NCI-H2107 treated with DMSO at 0.1 percent for 48 hours (cell line): ENCODE results near the gene HPGD.
"Not testable (repeated sequence)": the region's sequence is repeated elsewhere in the genome, so short reads cannot be mapped to it uniquely, and the experiment has no call there.

Source experiments
- DNase-seq: peaks from one replicate; lab custom pipeline; 2025; ENCODE audit not compliant: unreplicated experiment; lab: John Stamatoyannopoulos, UW

The HPGD gene

DNA sequence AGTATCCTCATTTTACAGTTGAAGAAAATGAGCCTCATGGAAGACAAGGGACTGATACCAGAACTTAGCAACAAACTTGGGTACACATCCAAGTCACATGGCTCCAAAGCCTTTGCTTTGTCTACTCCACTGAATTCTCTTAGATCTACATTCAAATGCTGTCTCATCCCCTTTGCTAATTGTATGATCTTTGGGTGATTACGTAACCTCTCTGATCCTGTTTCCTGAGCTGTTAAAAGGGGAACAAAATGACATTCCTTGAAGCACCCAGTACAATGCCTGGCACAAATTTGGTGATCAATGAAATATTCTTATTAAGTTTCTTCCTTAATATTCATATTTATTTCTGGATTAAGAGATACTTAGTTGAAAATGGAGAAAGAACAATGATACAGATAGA is 5.9 kb upstream of the HPGD start:
- DNase-seq, result no peak

GRCh38 chr4:174526731-174527130 is 4.4 kb upstream of the HPGD start:
- no peak for DNase-seq

DNA sequence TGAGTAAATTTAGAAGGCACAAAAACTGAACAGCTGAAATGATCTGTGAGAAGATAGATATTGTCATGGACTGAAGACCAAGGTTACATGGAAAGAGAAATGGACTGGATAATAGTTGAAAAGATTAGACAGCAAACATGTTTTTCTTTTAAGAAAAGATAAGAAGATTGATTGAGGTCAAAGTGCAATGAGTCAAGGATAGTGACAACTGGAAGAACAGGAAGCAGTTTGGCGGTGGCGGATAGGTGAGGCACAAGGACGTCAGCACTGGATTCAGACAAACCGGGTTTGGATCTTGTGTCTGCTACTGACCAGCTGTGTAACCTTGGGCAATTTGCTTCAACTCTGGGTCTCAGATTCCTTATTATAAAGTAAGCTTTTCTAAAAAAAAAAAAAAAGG is 2.0 kb upstream of the HPGD start:
- no peak for DNase-seq

GRCh38 chr4:174523025-174523693 is 871 bp upstream of the HPGD start:
- no peak for DNase-seq

GRCh38 chr4:174521800-174522182 is 497 bp downstream of the HPGD start:
- DNase-seq, result no peak

GRCh38 chr4:174520660-174521059 is 1.6 kb downstream of the HPGD start:
- no peak for DNase-seq

GRCh38 chr4:174517502-174518445 is 4.5 kb downstream of the HPGD start:
- DNase-seq, result no peak

GRCh38 chr4:174516794-174517193 is 5.5 kb downstream of the HPGD start:
- DNase-seq, result no peak

DNA sequence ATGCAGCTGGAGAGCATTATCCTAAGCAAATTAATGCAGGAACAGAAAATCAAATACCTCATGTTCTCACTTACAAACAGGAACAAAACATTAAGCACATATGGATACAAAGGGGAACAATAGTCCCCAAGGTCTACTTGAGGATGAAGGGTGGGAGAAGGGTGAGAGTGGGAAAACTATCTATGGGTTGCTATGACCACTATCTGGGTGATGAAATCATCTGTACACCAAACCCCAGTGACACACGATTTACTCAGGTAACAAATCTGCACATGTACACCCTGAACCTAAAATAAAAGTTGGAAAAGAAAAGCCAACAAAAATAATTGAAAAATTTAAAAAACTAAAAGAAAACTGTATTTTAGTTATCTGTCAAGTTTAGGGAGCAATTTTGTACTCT is 5.9 kb downstream of the HPGD start:
- DNase-seq, result no peak

DNA sequence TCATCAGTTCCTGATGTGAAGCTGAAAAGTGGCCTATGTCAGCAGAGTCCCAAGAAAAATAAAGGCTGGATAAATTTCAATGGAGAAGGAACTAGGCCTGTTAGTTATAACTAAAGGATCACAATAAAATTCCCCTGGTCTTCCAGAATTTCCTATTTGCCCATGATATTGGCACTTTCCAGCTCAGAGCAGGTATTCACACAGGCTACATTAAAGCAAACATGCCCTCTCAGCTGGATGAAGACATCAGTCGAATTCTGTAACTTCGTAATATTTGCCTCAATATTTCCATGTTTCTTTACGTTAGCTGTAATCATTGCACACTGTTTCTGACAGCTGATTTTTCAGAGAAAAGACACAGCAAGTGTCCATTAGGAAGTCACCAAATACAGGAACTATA is 9.5 kb downstream of the HPGD start:
- no peak for DNase-seq

GRCh38 chr4:174505892-174506291 is 16.4 kb downstream of the HPGD start:
- no peak for DNase-seq

DNA sequence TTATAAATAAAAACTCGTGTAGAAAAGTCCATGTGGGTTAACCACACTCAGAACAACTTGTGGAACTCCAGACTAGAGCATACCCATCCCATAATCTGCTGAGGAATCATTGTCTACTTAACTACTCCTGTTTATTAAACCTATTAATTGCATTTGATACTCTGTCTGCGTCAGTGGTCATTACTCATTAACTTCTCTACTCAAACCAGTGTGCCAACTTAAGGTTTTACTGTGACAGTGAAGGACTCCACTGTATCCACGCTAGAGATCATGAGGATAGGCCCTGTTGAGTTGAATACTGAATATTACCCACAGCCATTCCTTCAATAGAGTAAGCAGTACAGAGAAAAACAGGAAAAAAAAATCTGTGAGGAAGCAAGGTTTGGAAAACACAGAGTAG is 17.3 kb downstream of the HPGD start:
- no peak for DNase-seq

DNA sequence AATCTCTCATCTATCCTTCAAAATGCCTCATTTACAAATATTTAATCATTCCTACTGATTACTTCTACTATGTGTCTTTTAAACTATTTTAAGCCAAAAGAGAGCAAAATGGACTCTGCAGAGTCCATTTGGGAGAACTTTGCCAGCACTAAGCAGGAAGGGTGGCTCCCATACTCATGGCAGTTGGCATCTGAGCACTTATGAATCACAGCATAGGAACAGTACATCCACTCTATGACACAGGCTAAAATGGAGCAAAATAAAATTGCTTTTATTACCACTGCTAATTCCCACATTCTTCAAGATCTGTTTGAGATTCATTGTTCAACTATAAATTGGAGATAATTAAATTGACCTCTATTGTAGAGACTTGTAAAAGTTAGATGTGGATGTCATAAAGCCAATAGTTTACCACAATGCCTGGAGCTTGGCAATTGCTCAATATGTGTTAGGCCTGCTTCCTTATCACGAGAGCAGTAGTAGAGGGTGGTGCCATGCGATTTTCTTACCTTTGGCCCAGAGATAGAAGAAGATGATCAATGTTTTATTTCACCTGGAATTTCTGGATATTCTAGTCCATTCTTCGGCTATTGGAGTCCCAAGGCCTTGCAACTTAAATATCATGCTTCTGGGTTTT is 19.1 kb downstream of the HPGD start:
- no peak for DNase-seq

DNA sequence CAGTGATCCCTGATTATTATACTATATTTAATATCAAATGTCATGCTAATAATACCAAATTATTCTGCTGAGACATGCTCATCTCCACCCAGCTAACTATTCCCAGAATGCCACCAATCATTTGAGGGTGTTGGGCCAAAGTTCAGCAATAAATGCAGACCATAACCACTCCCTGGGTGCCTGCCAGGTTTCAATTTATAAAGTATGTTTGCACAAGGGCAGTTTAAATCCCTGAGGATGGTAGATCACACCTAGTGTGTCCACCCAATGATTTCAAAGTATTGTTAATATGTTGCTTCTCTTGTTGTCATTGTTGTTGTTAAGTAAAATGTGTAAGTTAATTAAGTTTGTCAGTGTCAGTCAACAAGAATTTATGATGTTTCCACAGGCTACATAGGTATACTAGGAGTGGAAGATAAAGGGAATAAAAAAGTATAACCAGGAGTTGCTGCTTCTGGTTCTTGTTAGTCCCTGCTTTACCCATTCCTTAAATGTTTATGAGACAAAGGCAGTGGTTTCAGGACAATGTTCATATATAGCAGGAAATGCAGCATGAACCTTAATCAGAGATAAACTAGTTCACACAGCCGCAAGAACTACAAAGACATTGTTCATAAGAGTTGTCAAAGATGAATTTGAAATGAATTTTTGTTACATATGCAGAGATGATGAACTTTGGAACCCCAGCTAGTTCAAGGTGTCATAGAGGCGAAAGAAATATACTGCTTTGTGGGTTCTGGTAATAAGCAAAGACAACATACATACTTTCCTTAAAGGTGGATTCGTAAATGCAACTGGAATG is 25.5 kb downstream of the HPGD start:
- no peak for DNase-seq

- DNase-seq, result no peak
Observed at GRCh38 chr4:174495626-174496025, 26.7 kb downstream of the HPGD start.

DNA sequence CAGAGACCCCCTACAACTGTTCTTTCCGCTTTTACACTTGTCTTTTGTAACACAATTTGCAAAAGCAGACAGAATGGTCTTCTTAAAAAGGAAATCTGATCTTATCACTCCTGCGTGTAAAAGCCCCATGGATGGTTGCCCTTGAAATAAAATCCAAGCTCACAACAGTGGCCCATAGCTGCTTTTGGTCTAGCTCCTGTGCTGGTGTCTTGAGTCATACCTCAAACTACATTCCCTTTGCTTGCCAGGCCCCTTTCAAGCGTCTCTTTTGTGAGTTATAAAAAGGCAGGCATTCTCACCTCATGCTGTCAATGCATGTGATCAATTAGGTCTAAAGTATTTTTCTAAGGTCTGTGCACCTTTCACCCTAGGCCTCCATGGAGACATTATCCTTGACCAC is 27.6 kb downstream of the HPGD start:
- no peak for DNase-seq

DNA sequence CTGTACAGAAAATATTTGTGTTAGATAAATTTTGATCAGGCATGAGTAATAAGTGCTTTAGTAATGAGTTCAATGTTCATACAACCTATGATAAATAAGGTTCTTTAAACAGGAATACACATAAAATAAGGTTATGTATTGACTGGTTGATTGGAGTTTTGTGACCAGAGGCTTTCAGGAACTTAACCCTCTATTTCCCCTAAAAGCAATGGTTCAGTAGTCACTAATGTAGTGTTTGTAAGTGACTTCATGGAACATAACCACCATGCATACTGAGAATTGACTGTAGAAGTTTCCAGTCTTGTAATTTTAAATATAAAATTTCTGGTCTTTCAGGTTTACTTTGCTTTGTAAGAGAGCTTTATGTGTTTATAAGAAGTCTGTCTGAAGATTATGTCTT is 28.1 kb downstream of the HPGD start:
- no peak for DNase-seq

DNA sequence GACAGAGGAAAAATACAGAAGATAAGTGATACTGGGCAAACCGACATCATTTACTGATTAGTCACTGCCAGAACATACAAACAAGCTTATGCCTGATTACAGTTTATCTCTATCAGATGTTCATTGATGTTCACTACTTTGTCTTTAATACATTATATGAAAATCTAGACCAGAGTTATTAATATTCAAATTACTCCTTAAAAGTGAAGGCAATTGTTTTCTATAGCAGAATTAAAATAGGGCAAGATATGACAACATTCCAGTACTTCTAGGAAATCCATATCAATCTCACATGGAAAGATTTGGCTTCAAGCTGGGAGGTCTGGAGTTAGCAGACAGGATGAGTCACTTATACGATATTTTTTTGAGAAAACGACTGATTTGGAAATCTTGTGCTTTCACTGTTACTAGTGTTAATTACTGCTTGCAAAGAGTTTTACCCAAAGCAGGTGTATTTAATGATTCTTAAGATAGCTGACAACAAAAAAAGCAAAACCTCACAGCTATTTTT is 31.8 kb downstream of the HPGD start:
- DNase-seq, result no peak

DNA sequence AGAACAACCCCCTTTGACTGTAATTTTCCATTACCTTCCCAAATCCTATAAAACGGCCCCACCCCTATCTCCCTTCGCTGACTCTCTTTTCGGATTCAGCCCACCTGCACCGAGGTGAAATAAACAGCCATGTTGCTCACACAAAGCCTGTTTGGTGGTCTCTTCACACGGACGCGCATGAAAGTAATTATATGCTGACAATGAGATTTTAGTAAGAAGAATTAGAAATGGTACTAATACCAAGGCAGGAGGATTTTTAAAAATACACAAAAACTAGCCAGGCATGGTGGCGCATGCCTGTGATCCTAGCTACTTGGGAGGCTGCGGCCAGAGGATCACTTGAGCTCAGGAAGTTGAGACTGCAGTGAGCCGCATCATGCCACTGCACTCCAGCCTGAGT is 33.9 kb downstream of the HPGD start:
- DNase-seq, result not testable (repeated sequence)

- no peak for DNase-seq
Observed at GRCh38 chr4:174485025-174485424, 37.3 kb downstream of the HPGD start.

- DNase-seq, result no peak
Observed at GRCh38 chr4:174483792-174484191, 38.5 kb downstream of the HPGD start.
